SK-N-SH (cell line): ENCODE results near the gene KSR2. TPM values are rescaled to one million over a fixed set of nuclear protein-coding genes. Genes with fewer than 3 reads are reported as not detected.
"Not testable (repeated sequence)": the region's sequence is repeated elsewhere in the genome, so short reads cannot be mapped to it uniquely, and the experiment has no call there.

Source experiments
- CTCF ChIA-PET: fragments of 300-600, 350-600 bp; formaldehyde crosslinking; extraction: SDS; loops from one replicate; lab custom pipeline; 2021; lab: Yijun Ruan, JAX
- POLR2A ChIA-PET: fragments of 350-600 bp; sonication (Branson Sonifier 250); formaldehyde crosslinking; extraction: SDS; loops from one replicate; lab custom pipeline; 2020; ENCODE audit warnings: antibody characterized with exemption, inconsistent platforms; lab: Yijun Ruan, JAX
- DNase-seq: peaks from one replicate; pipeline ENCODE4 v3.0.0; 2012
- H2AFZ ChIP-seq: fragments of 200-600 bp; sonication (generic); 2 replicates; pipeline ENCODE4 v1.8.1; 2016; ENCODE audit warnings: antibody characterized with exemption, mild to moderate bottlenecking, low read depth
- H3F3A ChIP-seq: fragments of 200-600 bp; sonication (generic); replicated peaks from 2 replicates; pipeline ENCODE3; 2016; ENCODE audit warnings: antibody characterized with exemption, mild to moderate bottlenecking; ENCODE audit not compliant: insufficient read depth
- H3K27ac ChIP-seq, 2 experiments: fragments of 200-500 bp in 1 of 2; fragments of 200-600 bp in 1 of 2; sonication (Bioruptor generic) in 1 of 2; sonication (generic), shearing (Covaris generic) in 1 of 2; 2 replicates each; pipeline versions ENCODE4 v1.5.1 to v1.6.1; 2014 to 2016; ENCODE audit warnings: low read depth in 2 of 2, inconsistent platforms in 1 of 2, low read length in 1 of 2, mild to moderate bottlenecking in 1 of 2, mixed read lengths in 1 of 2
- H3K27me3 ChIP-seq: fragments of 200-600 bp; sonication (generic), shearing (Covaris generic); 2 replicates; pipeline ENCODE4 v1.6.1; 2016; ENCODE audit warnings: mixed run types; ENCODE audit not compliant: insufficient read depth
- H3K36me3 ChIP-seq, 2 experiments: fragments of 200-500 bp in 1 of 2; fragments of 200-600 bp in 1 of 2; sonication (Bioruptor generic) in 1 of 2; sonication (generic) in 1 of 2; replicated peaks in 1 of 2; 2 replicates each; pipeline versions ENCODE3 to v1.5.1; 2014 to 2016; ENCODE audit warnings: low read length in 1 of 2, mild to moderate bottlenecking in 1 of 2; ENCODE audit not compliant: insufficient read depth in 2 of 2, control insufficient read depth in 1 of 2
- H3K4me1 ChIP-seq, 2 experiments: fragments of 200-500 bp in 1 of 2; fragments of 200-600 bp in 1 of 2; sonication (Bioruptor generic) in 1 of 2; sonication (generic), shearing (Covaris generic) in 1 of 2; 2 replicates each; pipeline versions ENCODE4 v1.5.1 to v1.6.1; 2014 to 2016; ENCODE audit warnings: low read depth in 1 of 2, low read length in 1 of 2, mixed run types in 1 of 2; ENCODE audit not compliant: insufficient read depth in 2 of 2, control insufficient read depth in 1 of 2
- H3K4me2 ChIP-seq: fragments of 200-600 bp; sonication (generic), shearing (Covaris generic); 2 replicates; pipeline ENCODE4 v1.6.1; 2017; ENCODE audit warnings: mixed run types
- H3K4me3 ChIP-seq, 2 experiments: fragments of 200-500 bp in 1 of 2; fragments of 200-600 bp in 1 of 2; sonication (Bioruptor generic) in 1 of 2; sonication (generic), shearing (Covaris generic) in 1 of 2; 2 replicates each; pipeline versions ENCODE4 v1.5.1 to v1.8.1; 2014 to 2016; ENCODE audit warnings: low read depth in 2 of 2, inconsistent platforms in 1 of 2, low read length in 1 of 2, mild to moderate bottlenecking in 1 of 2, mixed read lengths in 1 of 2, moderate library complexity in 1 of 2
- H3K79me2 ChIP-seq: fragments of 200-600 bp; sonication (generic); 2 replicates; pipeline ENCODE4 v1.8.1; 2017; ENCODE audit warnings: mild to moderate bottlenecking; ENCODE audit not compliant: insufficient read depth
- H3K9ac ChIP-seq: fragments of 200-600 bp; sonication (generic); 2 replicates; pipeline ENCODE4 v1.6.1; 2017; ENCODE audit warnings: mixed run types
- H3K9me2 ChIP-seq: fragments of 200-600 bp; sonication (generic); 2 replicates; pipeline ENCODE4 v1.6.1; 2017; ENCODE audit warnings: mixed run types
- H3K9me3 ChIP-seq: fragments of 200-600 bp; sonication (generic); 2 replicates; pipeline ENCODE4 v1.6.1; 2017; ENCODE audit warnings: mixed run types, mild to moderate bottlenecking, moderate library complexity
- H4K20me1 ChIP-seq: fragments of 200-600 bp; sonication (generic); 2 replicates; pipeline ENCODE4 v1.6.1; 2017; ENCODE audit warnings: mild to moderate bottlenecking, mixed run types; ENCODE audit not compliant: insufficient read depth
- CTCF ChIP-seq: fragments of 200-600 bp; sonication (generic); IDR thresholded peaks from 2 replicates; pipeline ENCODE4 v1.6.1; 2017; ENCODE audit warnings: antibody characterized with exemption, mild to moderate bottlenecking, moderate library complexity
- ELF1 ChIP-seq: IDR thresholded peaks from 2 replicates; pipeline ENCODE4 v1.4.0; 2012
- EZH2phosphoT487 ChIP-seq: fragments of 200-600 bp; sonication (generic); IDR thresholded peaks from 2 replicates; pipeline ENCODE4 v1.6.1; 2017; ENCODE audit warnings: low read depth, mixed run types, mild to moderate bottlenecking, antibody characterized with exemption, moderate library complexity, borderline replicate concordance
- FOSL2 ChIP-seq: IDR thresholded peaks from 2 replicates; pipeline ENCODE4 v1.4.0; 2012; ENCODE audit warnings: low read depth, mild to moderate bottlenecking, moderate library complexity, borderline replicate concordance
- IRF3 ChIP-seq: fragments of 150-350 bp; IDR thresholded peaks from 2 replicates; pipeline ENCODE4 v1.6.1; 2016; ENCODE audit warnings: mild to moderate bottlenecking, low read depth, low read length
- JUND ChIP-seq: IDR thresholded peaks from 2 replicates; pipeline ENCODE4 v1.4.0; 2012
- RAD21 ChIP-seq: IDR thresholded peaks from 2 replicates; pipeline ENCODE4 v1.6.1; 2012; ENCODE audit warnings: mild to moderate bottlenecking, low read length
- RXRA ChIP-seq: IDR thresholded peaks from 2 replicates; pipeline ENCODE4 v1.4.0; 2012; ENCODE audit warnings: low read depth, mild to moderate bottlenecking, borderline replicate concordance
- SMC3 ChIP-seq: IDR thresholded peaks from 2 replicates; pipeline ENCODE4 v1.6.1; 2012; ENCODE audit warnings: low read depth, low read length, improper control_type of control experiment
- TAF1 ChIP-seq: IDR thresholded peaks from 2 replicates; pipeline ENCODE4 v1.6.1; 2012; ENCODE audit warnings: low read depth, mild to moderate bottlenecking, low read length, moderate library complexity, borderline replicate concordance
- TCF12 ChIP-seq: IDR thresholded peaks from 2 replicates; pipeline ENCODE4 v1.4.0; 2012
- USF2 ChIP-seq: fragments of 150-350 bp; IDR thresholded peaks from 2 replicates; pipeline ENCODE4 v1.6.1; 2017; ENCODE audit warnings: antibody characterized with exemption, low read length, low read depth, borderline replicate concordance
- WGBS: methylation state at CpG from one replicate; pipeline ENCODE4 v1.1.6; 2017; ENCODE audit warnings: low lambda C conversion rate; 5-methylcytosine and 5-hydroxymethylcytosine counted together
- polyA plus RNA-seq, 3 experiments: library from polyadenylated mRNA; depleted of rRNA; stranded (reverse); fragments of >200 nt; gene quantifications; 2 replicates each; pipeline ENCODE4 v1.2.3, GENCODE V29; 2012

KSR2 gene
- polyA plus RNA-seq, 1 of the 3 experiments (the other 2 are of a cell fraction) = 0.12 TPM

- peak; percentile 71 for DNase-seq
Measured at GRCh38 chr12:117857632-117858612, 110.9 kb downstream of the KSR2 start.

GRCh38 chr12:117857139-117857538 is 111.7 kb downstream of the KSR2 start:
- H3K9ac ChIP-seq, H3K27me3 ChIP-seq, H3K9me3 ChIP-seq, H4K20me1 ChIP-seq, H3K36me3 ChIP-seq, H3K9me2 ChIP-seq, H3K27ac ChIP-seq, H3K4me3 ChIP-seq, H3K79me2 ChIP-seq, POLR2A ChIA-PET, H3K4me2 ChIP-seq, H3K4me1 ChIP-seq, H2AFZ ChIP-seq, DNase-seq, H3F3A ChIP-seq: not testable (repeated sequence)
- 3% methylated on average over 4 of the region's 4 CpGs for whole genome bisulfite sequencing
- CTCF ChIA-PET = interaction anchor here (0.6 to 17.0 kb wide), 55 partner anchors 8 to 741 kb away, joined by 3 to 320 read pairs (median 4); partner anchors contain the start of gene KSR2
- TF ChIP-seq FOSL2 (peak; percentile 31; the same call in 1 of the 2 replicates), JUND (0 out of 2 replicates have a peak, but pooled peaks have one; percentile 12)

More at GRCh38 chr12:117857632-117858612, 110.9 kb downstream of the KSR2 start:
- TF ChIP-seq TCF12 (no peak), CTCF (peak; percentile 59), SMC3 (peak; percentile 14; the same call in 1 of the 2 replicates)
- TF ChIP-seq, all 33 proteins: peak for 2
- Histone ChIP-seq H3K9me3 (no peaks in the 10 kb centered on the region), H3K27ac (no peak overlapping the region), H3K9ac (no peak overlapping the region), H2AFZ (no peak overlapping the region), H3K4me3 (no peak overlapping the region; a peak in 1 of 4 replicates), H3K4me1 (no peaks in the 10 kb centered on the region), H4K20me1 (no peaks in the 10 kb centered on the region), H3K36me3 (no peaks in the 10 kb centered on the region), H3K79me2 (no peaks in the 10 kb centered on the region), H3F3A (peaks cover 4% of the 10 kb centered on the region), H3K9me2 (no peaks in the 10 kb centered on the region), H3K4me2 (no peak overlapping the region), H3K27me3 (no peaks in the 10 kb centered on the region)
- 76% methylated on average over 12 of the region's 13 CpGs for WGBS
- POLR2A ChIA-PET = no interaction called here
- CTCF ChIA-PET = interaction anchor here (0.6 to 17.0 kb wide), 46 partner anchors 9 to 708 kb away, joined by 3 to 320 read pairs (median 5); partner anchors contain the start of gene KSR2

- no peak overlapping the region for H2AFZ ChIP-seq
- no peak overlapping the region for H3K4me3 ChIP-seq
- ChIA-PET POLR2A (no interaction called here), CTCF (interaction anchor here (0.6 to 17.0 kb wide), 14 partner anchors 11 to 648 kb away, joined by 3 to 320 read pairs (median 4); no protein-coding TSS in a partner anchor)
- H3K9me3 ChIP-seq = no peaks in the 10 kb centered on the region
- H3K79me2 ChIP-seq = no peaks in the 10 kb centered on the region
- DNase-seq = no peak
- H3F3A ChIP-seq = peaks cover 4% of the 10 kb centered on the region
- no peaks in the 10 kb centered on the region for H3K27me3 ChIP-seq
- no peaks in the 10 kb centered on the region for H3K36me3 ChIP-seq
- no peak overlapping the region for H3K27ac ChIP-seq
- H4K20me1 ChIP-seq = no peaks in the 10 kb centered on the region
- no peaks in the 10 kb centered on the region for H3K9me2 ChIP-seq
- H3K4me1 ChIP-seq = no peaks in the 10 kb centered on the region
- H3K4me2 ChIP-seq = no peak overlapping the region
- WGBS = 80% methylated on average over 19 of the region's 19 CpGs
- H3K9ac ChIP-seq = no peak overlapping the region
- TF ChIP-seq USF2 = no peak
- TF ChIP-seq ELF1 = no peak
- no peak for TF ChIP-seq EZH2phosphoT487
- no peak for TF ChIP-seq TCF12
- TF ChIP-seq CTCF = no peak
- TF ChIP-seq RXRA = no peak
- TF ChIP-seq IRF3 = no peak
- TF ChIP-seq TAF1 = no peak
- TF ChIP-seq RAD21 = no peak
Measured at GRCh38 chr12:117855165-117855564, 113.6 kb downstream of the KSR2 start.
